Measurements from ENCODE around the gene SATB2. TPM values are rescaled to one million over a fixed set of nuclear protein-coding genes. Genes with fewer than 3 reads are reported as not detected.

The SATB2 gene
- total RNA-seq, 1 experiment from 2014 or later: 3.0 TPM

GRCh38 chr2:199467066-199467822 is 9.5 kb upstream of the SATB2 start:
- no peak overlapping the region for H3K9ac ChIP-seq (ENCODE audit: low read length)
- H3K79me2 ChIP-seq (ENCODE audit: low read length): no peaks in the 10 kb centered on the region
- ATAC-seq (no peak), DNase-seq (no peak)
- intact Hi-C loops (cut with micrococcal nuclease): no loop called here
- CTCF ChIA-PET: no interaction called here
- no peak overlapping the region for H3K4me2 ChIP-seq (ENCODE audit: low read length)
- TF ChIP-seq EZH2 (IDR thresholded peaks at IDR 0.05; ENCODE audit: low read length, unreplicated experiment) (no peak), CTCF (conservative IDR thresholded peaks at IDR 0.05; ENCODE audit: low read depth, low read length) (no peak), EZH2phosphoT487 (IDR thresholded peaks at IDR 0.05; ENCODE audit: borderline replicate concordance, low read length) (no peak)
- H3K36me3 ChIP-seq (ENCODE audit: low read depth, low read length): no peaks in the 10 kb centered on the region
- no peak overlapping the region for H3K27ac ChIP-seq (ENCODE audit: low read length)
- no peaks in the 10 kb centered on the region for H3K4me1 ChIP-seq (ENCODE audit: insufficient read depth, low read length)
- POLR2A ChIA-PET (ENCODE audit: unreplicated experiment): no interaction called here
- no peaks in the 10 kb centered on the region for H3K9me3 ChIP-seq (ENCODE audit: low read length)
- H3K27me3 ChIP-seq (ENCODE audit: low read length): peaks cover 23% of the 10 kb centered on the region
- no peaks in the 10 kb centered on the region for H3K9me2 ChIP-seq (replicated peaks; ENCODE audit: low read length)
- H3F3A ChIP-seq (ENCODE audit: low read length, unreplicated experiment): no peaks in the 10 kb centered on the region
- BruUV-seq (replicated peaks): no TSS peak
- H3K4me3 ChIP-seq (ENCODE audit: low read length): no peak overlapping the region
- no peak overlapping the region for H2AFZ ChIP-seq (ENCODE audit: low read length)
- H4K20me1 ChIP-seq (ENCODE audit: low read length): no peaks in the 10 kb centered on the region

GRCh38 chr2:199466692-199467065 is 8.9 kb upstream of the SATB2 start:
- Histone ChIP-seq H4K20me1 (ENCODE audit: low read length) (no peaks in the 10 kb centered on the region), H2AFZ (ENCODE audit: low read length) (no peak overlapping the region), H3K79me2 (ENCODE audit: low read length) (no peaks in the 10 kb centered on the region), H3K4me3 (ENCODE audit: low read length) (no peak overlapping the region), H3K9ac (ENCODE audit: low read length) (no peak overlapping the region), H3K4me2 (ENCODE audit: low read length) (no peak overlapping the region), H3K27me3 (ENCODE audit: low read length) (peaks cover 18% of the 10 kb centered on the region; the same call in 1 of the 2 replicates), H3K9me2 (replicated peaks; ENCODE audit: low read length) (no peaks in the 10 kb centered on the region), H3K4me1 (ENCODE audit: insufficient read depth, low read length) (no peaks in the 10 kb centered on the region), H3K27ac (ENCODE audit: low read length) (no peak overlapping the region), H3K36me3 (ENCODE audit: low read depth, low read length) (no peaks in the 10 kb centered on the region), H3K9me3 (ENCODE audit: low read length) (no peaks in the 10 kb centered on the region), H3F3A (ENCODE audit: low read length, unreplicated experiment) (no peaks in the 10 kb centered on the region)
- DNase-seq: no peak
- intact Hi-C loops (cut with micrococcal nuclease): no loop called here
- TF ChIP-seq EZH2phosphoT487 (IDR thresholded peaks at IDR 0.05; ENCODE audit: borderline replicate concordance, low read length): no peak
- TF ChIP-seq CTCF (conservative IDR thresholded peaks at IDR 0.05; ENCODE audit: low read depth, low read length): no peak
- no peak for TF ChIP-seq EZH2 (IDR thresholded peaks at IDR 0.05; ENCODE audit: low read length, unreplicated experiment)
- ChIA-PET CTCF (no interaction called here), POLR2A (ENCODE audit: unreplicated experiment) (no interaction called here)
- no peak for ATAC-seq
- BruUV-seq (replicated peaks): no TSS peak

- Histone ChIP-seq H3K4me1 (ENCODE audit: insufficient read depth, low read length) (peaks cover 4% of the 10 kb centered on the region; the same call in 1 of the 2 replicates), H3K36me3 (ENCODE audit: low read depth, low read length) (no peaks in the 10 kb centered on the region), H3K79me2 (ENCODE audit: low read length) (no peaks in the 10 kb centered on the region), H3K9ac (ENCODE audit: low read length) (no peak overlapping the region), H2AFZ (ENCODE audit: low read length) (no peak overlapping the region), H3K4me3 (ENCODE audit: low read length) (no peak overlapping the region), H4K20me1 (ENCODE audit: low read length) (no peaks in the 10 kb centered on the region), H3K27ac (ENCODE audit: low read length) (no peak overlapping the region), H3F3A (ENCODE audit: low read length, unreplicated experiment) (no peaks in the 10 kb centered on the region), H3K9me3 (ENCODE audit: low read length) (no peaks in the 10 kb centered on the region), H3K9me2 (replicated peaks; ENCODE audit: low read length) (no peaks in the 10 kb centered on the region), H3K4me2 (ENCODE audit: low read length) (no peak overlapping the region), H3K27me3 (ENCODE audit: low read length) (peaks cover 16% of the 10 kb centered on the region; the same call in 1 of the 2 replicates)
- ATAC-seq: no peak
- ChIA-PET CTCF (no interaction called here), POLR2A (ENCODE audit: unreplicated experiment) (no interaction called here)
- intact Hi-C loops (cut with micrococcal nuclease): no loop called here
- no TSS peak for BruUV-seq (replicated peaks)
- no peak for DNase-seq
- TF ChIP-seq EZH2phosphoT487 (IDR thresholded peaks at IDR 0.05; ENCODE audit: borderline replicate concordance, low read length) (no peak), EZH2 (IDR thresholded peaks at IDR 0.05; ENCODE audit: low read length, unreplicated experiment) (no peak), CTCF (conservative IDR thresholded peaks at IDR 0.05; ENCODE audit: low read depth, low read length) (no peak)
Observed at GRCh38 chr2:199465988-199466691, 8.4 kb upstream of the SATB2 start.
